ENCODE results near the gene DRG1.

Gene DRG1

DNA sequence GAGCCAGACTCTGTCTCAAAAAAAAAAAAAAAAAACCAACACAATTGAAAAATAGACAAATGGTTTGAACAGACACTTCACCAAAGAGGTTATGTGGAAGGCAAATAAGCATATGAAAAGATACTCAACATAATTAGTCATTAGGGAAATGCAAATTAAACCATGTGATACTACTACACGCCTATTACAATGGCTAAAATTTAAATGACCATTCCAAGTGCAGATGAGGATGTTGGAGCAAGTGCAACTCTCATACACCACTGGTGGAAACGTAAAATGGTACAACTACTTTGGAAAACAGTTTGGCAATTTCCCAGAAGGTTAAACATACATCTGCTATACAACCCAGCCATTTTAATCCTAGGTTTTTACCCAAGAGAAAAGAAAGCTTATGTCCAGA, 65.9 kb downstream of the DRG1 start:
- TF ChIP-seq, protein P1, sequence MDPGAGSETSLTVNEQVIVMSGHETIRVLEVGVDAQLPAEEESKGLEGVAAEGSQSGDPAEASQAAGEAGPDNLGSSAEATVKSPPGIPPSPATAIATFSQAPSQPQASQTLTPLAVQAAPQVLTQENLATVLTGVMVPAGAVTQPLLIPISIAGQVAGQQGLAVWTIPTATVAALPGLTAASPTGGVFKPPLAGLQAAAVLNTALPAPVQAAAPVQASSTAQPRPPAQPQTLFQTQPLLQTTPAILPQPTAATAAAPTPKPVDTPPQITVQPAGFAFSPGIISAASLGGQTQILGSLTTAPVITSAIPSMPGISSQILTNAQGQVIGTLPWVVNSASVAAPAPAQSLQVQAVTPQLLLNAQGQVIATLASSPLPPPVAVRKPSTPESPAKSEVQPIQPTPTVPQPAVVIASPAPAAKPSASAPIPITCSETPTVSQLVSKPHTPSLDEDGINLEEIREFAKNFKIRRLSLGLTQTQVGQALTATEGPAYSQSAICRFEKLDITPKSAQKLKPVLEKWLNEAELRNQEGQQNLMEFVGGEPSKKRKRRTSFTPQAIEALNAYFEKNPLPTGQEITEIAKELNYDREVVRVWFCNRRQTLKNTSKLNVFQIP (CRISPR knock-in tag; IDR thresholded peaks at IDR 0.05; ENCODE audit: borderline replicate concordance, low read depth) = no peak
- TF ChIP-seq TOX (CRISPR knock-in tag; IDR thresholded peaks at IDR 0.05; ENCODE audit: borderline replicate concordance) (no peak), ZNF565 (CRISPR knock-in tag; conservative IDR thresholded peaks at IDR 0.05; ENCODE audit: low read depth) (no peak), OSR1 (CRISPR knock-in tag; IDR thresholded peaks at IDR 0.05) (no peak)
- no peak for ATAC-seq

DNA sequence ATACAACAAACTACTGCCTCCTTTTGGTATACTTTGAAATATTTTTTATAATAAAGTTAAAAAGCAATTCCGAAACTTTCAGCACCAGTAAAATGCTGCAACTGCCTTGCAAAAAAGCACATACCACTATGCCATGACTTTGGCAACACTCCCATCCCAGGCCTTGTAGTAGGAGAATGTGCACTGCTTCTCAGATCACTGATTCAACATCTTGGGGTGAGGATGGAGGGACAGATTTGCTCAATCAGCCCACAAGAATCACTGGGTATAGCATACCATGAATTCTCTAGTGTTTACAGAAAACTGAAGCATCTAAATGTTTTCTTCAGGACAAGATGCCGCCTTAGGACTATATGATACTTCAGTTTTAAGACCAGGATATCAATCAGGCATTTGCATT, 75.3 kb downstream of the DRG1 start:
- ATAC-seq = peak; percentile 30; the same call in 2 of the 3 replicates
- no peak for TF ChIP-seq PPARA (CRISPR knock-in tag; IDR thresholded peaks at IDR 0.05; ENCODE audit: borderline replicate concordance)

DNA sequence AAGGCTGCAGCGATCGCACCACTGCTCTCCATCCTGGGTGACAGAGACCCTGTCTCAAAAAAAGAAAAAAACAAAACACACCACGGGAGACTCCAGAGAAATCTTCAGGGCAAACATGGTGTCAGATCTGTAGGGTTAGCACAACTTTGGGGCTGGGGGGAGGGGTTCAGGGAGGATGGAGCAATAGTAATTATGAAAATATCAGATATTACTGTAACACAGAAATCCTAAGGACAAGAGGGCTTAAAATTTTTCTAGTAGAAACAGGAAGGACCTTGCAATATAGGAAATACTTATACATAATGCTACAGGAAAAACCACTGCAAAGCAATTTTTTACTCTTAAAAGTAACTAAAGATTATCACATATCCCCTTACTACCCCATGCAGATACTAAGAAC, 76.4 kb downstream of the DRG1 start:
- no peak for ATAC-seq
- no peak for TF ChIP-seq ZNF8 (CRISPR knock-in tag; IDR thresholded peaks at IDR 0.05)
- no peak for TF ChIP-seq GLIS3 (CRISPR knock-in tag; IDR thresholded peaks at IDR 0.05)
- TF ChIP-seq, protein P2, sequence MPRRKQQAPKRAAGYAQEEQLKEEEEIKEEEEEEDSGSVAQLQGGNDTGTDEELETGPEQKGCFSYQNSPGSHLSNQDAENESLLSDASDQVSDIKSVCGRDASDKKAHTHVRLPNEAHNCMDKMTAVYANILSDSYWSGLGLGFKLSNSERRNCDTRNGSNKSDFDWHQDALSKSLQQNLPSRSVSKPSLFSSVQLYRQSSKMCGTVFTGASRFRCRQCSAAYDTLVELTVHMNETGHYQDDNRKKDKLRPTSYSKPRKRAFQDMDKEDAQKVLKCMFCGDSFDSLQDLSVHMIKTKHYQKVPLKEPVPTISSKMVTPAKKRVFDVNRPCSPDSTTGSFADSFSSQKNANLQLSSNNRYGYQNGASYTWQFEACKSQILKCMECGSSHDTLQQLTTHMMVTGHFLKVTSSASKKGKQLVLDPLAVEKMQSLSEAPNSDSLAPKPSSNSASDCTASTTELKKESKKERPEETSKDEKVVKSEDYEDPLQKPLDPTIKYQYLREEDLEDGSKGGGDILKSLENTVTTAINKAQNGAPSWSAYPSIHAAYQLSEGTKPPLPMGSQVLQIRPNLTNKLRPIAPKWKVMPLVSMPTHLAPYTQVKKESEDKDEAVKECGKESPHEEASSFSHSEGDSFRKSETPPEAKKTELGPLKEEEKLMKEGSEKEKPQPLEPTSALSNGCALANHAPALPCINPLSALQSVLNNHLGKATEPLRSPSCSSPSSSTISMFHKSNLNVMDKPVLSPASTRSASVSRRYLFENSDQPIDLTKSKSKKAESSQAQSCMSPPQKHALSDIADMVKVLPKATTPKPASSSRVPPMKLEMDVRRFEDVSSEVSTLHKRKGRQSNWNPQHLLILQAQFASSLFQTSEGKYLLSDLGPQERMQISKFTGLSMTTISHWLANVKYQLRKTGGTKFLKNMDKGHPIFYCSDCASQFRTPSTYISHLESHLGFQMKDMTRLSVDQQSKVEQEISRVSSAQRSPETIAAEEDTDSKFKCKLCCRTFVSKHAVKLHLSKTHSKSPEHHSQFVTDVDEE (CRISPR knock-in tag; IDR thresholded peaks at IDR 0.05) = no peak
- TF ChIP-seq TCF4 (CRISPR knock-in tag; IDR thresholded peaks at IDR 0.05; ENCODE audit: borderline replicate concordance) = no peak
- TF ChIP-seq ZNF565 (CRISPR knock-in tag; conservative IDR thresholded peaks at IDR 0.05; ENCODE audit: low read depth) = no peak

DNA sequence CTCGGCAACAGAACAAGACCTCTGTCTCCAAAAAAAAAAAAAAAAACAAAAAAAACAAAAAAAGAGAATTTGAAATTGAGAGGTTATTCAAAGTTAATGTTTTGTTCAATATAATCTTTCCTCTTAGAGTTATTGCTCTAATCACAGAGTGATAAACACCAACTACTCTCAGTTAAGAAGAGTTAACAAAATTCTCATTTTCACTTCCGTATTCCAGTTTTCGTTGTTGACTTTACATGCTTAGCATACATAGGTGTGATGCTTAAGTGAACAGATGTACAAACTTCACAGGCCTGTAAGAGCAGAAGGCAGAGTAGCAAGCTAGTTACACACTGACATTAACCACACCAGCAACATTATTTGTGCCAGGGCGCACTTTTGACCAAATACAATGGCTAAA, 77.9 kb downstream of the DRG1 start:
- no peak for ATAC-seq
- TF ChIP-seq ARNTL (CRISPR knock-in tag; IDR thresholded peaks at IDR 0.05; ENCODE audit: borderline replicate concordance, low read depth) (no peak), ZC3H10 (CRISPR knock-in tag; IDR thresholded peaks at IDR 0.05) (no peak), ZNF8 (CRISPR knock-in tag; IDR thresholded peaks at IDR 0.05) (no peak), CSDC2 (CRISPR knock-in tag; IDR thresholded peaks at IDR 0.05) (no peak), PPARA (CRISPR knock-in tag; IDR thresholded peaks at IDR 0.05; ENCODE audit: borderline replicate concordance) (no peak), ZFP3 (CRISPR knock-in tag; IDR thresholded peaks at IDR 0.05) (no peak), GLIS3 (CRISPR knock-in tag; IDR thresholded peaks at IDR 0.05) (no peak), RARB (CRISPR knock-in tag; IDR thresholded peaks at IDR 0.05) (no peak), OSR1 (CRISPR knock-in tag; IDR thresholded peaks at IDR 0.05) (no peak), ZFP30 (CRISPR knock-in tag; IDR thresholded peaks at IDR 0.05) (no peak), ZNF565 (CRISPR knock-in tag; conservative IDR thresholded peaks at IDR 0.05; ENCODE audit: low read depth) (no peak)
- TF ChIP-seq, protein P3, sequence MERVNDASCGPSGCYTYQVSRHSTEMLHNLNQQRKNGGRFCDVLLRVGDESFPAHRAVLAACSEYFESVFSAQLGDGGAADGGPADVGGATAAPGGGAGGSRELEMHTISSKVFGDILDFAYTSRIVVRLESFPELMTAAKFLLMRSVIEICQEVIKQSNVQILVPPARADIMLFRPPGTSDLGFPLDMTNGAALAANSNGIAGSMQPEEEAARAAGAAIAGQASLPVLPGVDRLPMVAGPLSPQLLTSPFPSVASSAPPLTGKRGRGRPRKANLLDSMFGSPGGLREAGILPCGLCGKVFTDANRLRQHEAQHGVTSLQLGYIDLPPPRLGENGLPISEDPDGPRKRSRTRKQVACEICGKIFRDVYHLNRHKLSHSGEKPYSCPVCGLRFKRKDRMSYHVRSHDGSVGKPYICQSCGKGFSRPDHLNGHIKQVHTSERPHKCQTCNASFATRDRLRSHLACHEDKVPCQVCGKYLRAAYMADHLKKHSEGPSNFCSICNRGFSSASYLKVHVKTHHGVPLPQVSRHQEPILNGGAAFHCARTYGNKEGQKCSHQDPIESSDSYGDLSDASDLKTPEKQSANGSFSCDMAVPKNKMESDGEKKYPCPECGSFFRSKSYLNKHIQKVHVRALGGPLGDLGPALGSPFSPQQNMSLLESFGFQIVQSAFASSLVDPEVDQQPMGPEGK (CRISPR knock-in tag; IDR thresholded peaks at IDR 0.05; ENCODE audit: borderline replicate concordance) = no peak
- TF ChIP-seq, protein P4, sequence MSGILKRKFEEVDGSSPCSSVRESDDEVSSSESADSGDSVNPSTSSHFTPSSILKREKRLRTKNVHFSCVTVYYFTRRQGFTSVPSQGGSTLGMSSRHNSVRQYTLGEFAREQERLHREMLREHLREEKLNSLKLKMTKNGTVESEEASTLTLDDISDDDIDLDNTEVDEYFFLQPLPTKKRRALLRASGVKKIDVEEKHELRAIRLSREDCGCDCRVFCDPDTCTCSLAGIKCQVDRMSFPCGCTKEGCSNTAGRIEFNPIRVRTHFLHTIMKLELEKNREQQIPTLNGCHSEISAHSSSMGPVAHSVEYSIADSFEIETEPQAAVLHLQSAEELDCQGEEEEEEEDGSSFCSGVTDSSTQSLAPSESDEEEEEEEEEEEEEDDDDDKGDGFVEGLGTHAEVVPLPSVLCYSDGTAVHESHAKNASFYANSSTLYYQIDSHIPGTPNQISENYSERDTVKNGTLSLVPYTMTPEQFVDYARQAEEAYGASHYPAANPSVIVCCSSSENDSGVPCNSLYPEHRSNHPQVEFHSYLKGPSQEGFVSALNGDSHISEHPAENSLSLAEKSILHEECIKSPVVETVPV (CRISPR knock-in tag; IDR thresholded peaks at IDR 0.05) = no peak
- TF ChIP-seq, protein P2 (CRISPR knock-in tag; IDR thresholded peaks at IDR 0.05) = no peak
